WI38 (cell line): ENCODE results near the gene FOXD4L6.
"Not testable (repeated sequence)": the region's sequence is repeated elsewhere in the genome, so short reads cannot be mapped to it uniquely, and the experiment has no call there.

ENCODE experiments used
- H3K4me3 ChIP-seq: 2 replicates; pipeline ENCODE4 v1.5.1; 2011; ENCODE audit warnings: low read depth, mild to moderate bottlenecking, control low read depth, low read length
- TF ChIP-seq, protein P1 (sequence below): IDR thresholded peaks from 2 replicates; pipeline ENCODE4 v1.5.1; 2012; ENCODE audit warnings: low read depth, mild to moderate bottlenecking, control low read depth, low read length

The FOXD4L6 gene

DNA sequence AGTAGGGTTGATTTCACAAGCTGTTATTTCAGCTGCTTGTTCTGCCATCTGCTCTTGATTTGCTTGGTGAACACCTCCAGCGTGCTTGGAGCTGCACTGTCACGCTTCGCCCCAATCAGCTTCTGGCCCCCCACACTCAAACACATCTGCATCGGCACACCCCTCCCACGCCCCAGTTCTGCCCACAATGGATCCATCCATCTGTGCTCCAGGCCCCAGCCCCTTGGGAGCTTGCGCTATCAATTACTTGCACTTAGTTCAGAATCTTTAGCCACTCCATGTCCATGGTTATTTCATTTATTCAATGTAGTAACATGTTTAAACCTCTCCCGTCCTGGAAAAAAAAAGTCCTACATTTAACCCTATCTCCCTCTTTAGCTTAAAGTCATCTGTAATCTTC lies 28.0 kb downstream of the FOXD4L6 start:
- not testable (repeated sequence) for H3K4me3 ChIP-seq

DNA sequence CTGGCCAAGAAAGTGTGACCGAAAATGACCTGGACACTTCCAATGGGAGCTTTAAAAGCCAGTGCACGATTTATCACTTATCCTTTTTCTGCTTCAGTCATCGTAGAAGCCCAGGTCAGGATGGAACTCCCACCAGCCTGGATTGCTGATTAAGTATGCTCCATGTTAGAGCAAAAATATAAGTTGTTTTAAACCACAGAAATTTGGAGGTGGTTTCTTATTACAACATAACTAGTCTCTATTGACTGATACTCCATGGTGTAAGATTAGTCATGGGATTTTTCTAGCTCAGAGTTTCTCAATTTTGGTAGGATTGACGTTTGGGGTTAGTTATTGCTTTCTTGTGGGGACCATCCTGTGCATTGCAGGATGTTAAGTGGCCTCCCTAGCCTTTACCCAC lies 29.7 kb downstream of the FOXD4L6 start:
- not testable (repeated sequence) for H3K4me3 ChIP-seq

GRCh38 chr9:41095060-41095459 lies 33.4 kb downstream of the FOXD4L6 start:
- not testable (repeated sequence) for H3K4me3 ChIP-seq

DNA sequence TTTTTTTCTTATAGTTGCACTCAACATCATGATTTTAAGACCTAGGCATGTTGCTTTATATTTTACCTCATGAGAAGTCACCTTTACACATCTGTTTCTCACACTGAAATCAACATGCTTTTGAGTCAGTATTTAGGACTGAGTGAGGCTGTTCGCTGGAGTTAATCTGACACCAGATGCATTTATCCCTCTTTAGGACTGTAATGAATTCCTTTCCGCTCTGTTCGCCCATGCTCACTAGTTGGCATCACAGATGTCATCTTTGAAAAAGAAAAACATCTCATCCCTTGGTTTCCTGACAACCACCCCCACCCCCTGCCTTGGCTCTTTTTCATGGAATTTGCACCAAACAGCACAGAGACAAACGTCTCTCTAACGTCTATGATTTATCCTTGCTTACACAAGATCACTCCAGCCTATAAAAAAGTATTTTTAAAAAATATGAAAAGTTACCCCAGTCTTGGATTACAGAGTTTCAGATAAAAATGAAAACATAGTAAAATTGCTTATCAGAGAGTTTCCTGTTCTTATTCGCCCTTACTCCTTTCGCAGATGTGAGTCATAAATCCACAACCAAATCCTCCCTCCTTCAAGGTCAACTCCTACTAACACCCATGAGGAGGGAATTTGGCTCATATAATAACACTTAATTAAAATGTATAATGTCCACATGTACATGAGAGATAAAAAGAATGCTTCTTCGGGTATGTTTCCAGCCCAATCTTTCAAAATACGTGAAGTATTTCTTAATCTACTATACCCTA lies 34.3 kb downstream of the FOXD4L6 start:
- not testable (repeated sequence) for H3K4me3 ChIP-seq

DNA sequence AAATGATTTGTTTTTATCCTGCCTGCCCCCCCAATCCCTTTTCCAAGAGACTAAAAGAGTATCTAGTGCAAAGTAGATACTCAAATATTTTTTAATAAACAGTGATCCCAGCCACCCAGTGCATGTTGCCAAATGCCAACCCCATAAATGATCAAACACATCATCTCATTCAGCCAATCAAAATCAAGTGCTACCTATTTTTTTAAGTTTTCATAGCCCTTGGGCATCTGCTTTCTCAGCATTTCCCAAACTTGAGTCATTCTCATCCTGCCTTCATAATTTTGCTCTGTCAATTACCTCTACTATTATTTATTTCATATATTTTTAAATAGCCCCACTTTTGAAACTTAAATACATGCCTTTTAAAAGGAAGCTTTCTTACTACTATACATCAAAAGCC lies 37.6 kb downstream of the FOXD4L6 start:
- H3K4me3 ChIP-seq: not testable (repeated sequence)

- not testable (repeated sequence) for H3K4me3 ChIP-seq
Observed at GRCh38 chr9:41090386-41090785, 38.1 kb downstream of the FOXD4L6 start.

DNA sequence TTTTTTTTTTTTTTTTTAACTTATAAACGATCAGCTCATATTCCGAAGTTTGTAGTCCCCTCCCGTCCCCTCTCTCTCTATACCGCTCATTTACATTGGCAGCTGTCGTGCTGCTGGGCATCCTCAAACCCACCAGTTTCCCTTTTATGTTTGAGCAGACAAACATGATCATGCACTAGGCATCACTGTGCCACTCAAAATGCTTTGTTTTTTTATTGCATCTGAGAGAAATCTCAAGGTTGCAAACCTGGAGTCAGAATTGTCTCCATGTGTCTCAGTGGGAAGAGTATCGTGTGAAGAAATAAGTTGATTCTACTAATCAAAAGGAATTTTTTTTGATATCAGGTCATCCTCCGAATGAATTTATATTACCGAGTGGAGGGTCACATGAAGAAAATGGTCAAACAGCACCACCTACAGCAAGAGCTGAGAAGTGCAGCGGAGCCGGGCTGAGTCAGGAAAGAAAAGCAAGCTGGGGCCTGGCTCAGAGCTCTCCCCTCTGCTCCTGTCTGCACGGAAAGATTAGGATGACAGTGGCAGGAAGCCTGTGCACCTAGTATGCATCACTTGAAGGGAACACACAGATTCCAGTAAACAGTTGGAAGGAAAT lies 39.9 kb downstream of the FOXD4L6 start:
- not testable (repeated sequence) for H3K4me3 ChIP-seq
- TF ChIP-seq, protein P1, sequence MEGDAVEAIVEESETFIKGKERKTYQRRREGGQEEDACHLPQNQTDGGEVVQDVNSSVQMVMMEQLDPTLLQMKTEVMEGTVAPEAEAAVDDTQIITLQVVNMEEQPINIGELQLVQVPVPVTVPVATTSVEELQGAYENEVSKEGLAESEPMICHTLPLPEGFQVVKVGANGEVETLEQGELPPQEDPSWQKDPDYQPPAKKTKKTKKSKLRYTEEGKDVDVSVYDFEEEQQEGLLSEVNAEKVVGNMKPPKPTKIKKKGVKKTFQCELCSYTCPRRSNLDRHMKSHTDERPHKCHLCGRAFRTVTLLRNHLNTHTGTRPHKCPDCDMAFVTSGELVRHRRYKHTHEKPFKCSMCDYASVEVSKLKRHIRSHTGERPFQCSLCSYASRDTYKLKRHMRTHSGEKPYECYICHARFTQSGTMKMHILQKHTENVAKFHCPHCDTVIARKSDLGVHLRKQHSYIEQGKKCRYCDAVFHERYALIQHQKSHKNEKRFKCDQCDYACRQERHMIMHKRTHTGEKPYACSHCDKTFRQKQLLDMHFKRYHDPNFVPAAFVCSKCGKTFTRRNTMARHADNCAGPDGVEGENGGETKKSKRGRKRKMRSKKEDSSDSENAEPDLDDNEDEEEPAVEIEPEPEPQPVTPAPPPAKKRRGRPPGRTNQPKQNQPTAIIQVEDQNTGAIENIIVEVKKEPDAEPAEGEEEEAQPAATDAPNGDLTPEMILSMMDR: peak; percentile 30

DNA sequence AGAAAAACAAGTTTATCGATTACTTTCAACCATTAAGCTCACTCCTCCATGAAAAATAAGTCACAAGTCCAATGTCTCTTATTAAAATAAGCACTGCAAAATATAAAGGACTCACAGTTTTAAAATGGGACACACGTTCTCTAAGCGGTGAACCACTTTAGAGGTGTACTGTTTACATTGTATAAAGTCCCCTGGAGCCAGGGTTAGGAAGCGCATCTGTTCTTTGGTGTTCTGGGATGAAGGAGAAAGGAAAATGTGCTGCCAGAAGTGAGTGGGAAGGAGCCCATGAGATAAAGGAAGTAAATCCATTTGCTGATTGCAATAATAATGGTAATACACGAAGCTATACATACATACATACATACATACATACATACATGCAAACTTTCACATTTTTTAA lies 40.6 kb downstream of the FOXD4L6 start:
- H3K4me3 ChIP-seq: not testable (repeated sequence)

GRCh38 chr9:41087157-41087780 lies 41.2 kb downstream of the FOXD4L6 start:
- H3K4me3 ChIP-seq: not testable (repeated sequence)

DNA sequence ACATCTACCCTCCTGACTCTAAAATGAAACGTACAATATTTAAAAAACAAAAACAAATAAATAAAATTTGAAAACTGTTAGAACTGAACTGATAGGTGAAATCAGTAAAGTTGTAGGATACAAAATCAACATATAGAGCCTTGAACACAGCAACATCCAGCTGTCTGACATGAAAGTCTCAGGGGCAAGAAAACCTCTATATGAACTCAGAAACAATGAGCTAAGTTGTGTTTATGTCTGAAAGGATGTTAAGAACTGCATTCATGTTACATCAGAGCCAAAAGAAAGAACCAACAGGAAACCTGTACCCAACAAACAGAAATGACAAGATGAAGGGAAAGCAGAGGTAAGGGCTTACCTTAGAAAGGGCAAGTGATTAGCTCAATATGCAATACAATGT lies 41.8 kb downstream of the FOXD4L6 start:
- H3K4me3 ChIP-seq: not testable (repeated sequence)

GRCh38 chr9:41086215-41086614 lies 42.3 kb downstream of the FOXD4L6 start:
- H3K4me3 ChIP-seq: not testable (repeated sequence)

GRCh38 chr9:41082358-41082757 lies 46.1 kb downstream of the FOXD4L6 start:
- H3K4me3 ChIP-seq: not testable (repeated sequence)

- not testable (repeated sequence) for H3K4me3 ChIP-seq
Observed at GRCh38 chr9:41079464-41079863, 49.0 kb downstream of the FOXD4L6 start.

GRCh38 chr9:41077586-41077985 lies 50.9 kb downstream of the FOXD4L6 start:
- not testable (repeated sequence) for H3K4me3 ChIP-seq
